Muscle layer of duodenum (tissue), 2 donors: ENCODE results near the gene CSNK1G1.

Experiments used
- H3K27ac ChIP-seq: one replicate; pipeline ENCODE4 v1.7.0; 2013; ENCODE audit warnings: mild to moderate bottlenecking, low read length
- H3K27me3 ChIP-seq: one replicate; pipeline ENCODE4 v1.7.0; 2013; ENCODE audit warnings: low read depth, mild to moderate bottlenecking, control low read depth, low read length
- H3K36me3 ChIP-seq, 2 donors: one replicate each; pipeline ENCODE4 v1.7.0; 2013; ENCODE audit warnings: low read length in 2 of 2, control low read depth in 1 of 2, mild to moderate bottlenecking in 1 of 2; ENCODE audit not compliant: insufficient read depth in 2 of 2, control insufficient read depth in 1 of 2
- H3K4me1 ChIP-seq, 2 donors: one replicate each; pipeline ENCODE4 v1.7.0; 2013; ENCODE audit warnings: low read length in 2 of 2, mild to moderate bottlenecking in 2 of 2, control low read depth in 1 of 2, moderate library complexity in 1 of 2; ENCODE audit not compliant: insufficient read depth in 2 of 2, control insufficient read depth in 1 of 2
- H3K4me3 ChIP-seq, 2 donors: one replicate each; pipeline ENCODE4 v1.7.0; 2013; ENCODE audit warnings: low read length in 2 of 2, low read depth in 1 of 2, mild to moderate bottlenecking in 1 of 2
- H3K9me3 ChIP-seq, 2 donors: one replicate each; pipeline ENCODE4 v1.7.0; 2013; ENCODE audit warnings: low read length in 2 of 2, control low read depth in 1 of 2, mild to moderate bottlenecking in 1 of 2; ENCODE audit not compliant: control insufficient read depth in 1 of 2
- donor health status: healthy.

CSNK1G1 gene

DNA sequence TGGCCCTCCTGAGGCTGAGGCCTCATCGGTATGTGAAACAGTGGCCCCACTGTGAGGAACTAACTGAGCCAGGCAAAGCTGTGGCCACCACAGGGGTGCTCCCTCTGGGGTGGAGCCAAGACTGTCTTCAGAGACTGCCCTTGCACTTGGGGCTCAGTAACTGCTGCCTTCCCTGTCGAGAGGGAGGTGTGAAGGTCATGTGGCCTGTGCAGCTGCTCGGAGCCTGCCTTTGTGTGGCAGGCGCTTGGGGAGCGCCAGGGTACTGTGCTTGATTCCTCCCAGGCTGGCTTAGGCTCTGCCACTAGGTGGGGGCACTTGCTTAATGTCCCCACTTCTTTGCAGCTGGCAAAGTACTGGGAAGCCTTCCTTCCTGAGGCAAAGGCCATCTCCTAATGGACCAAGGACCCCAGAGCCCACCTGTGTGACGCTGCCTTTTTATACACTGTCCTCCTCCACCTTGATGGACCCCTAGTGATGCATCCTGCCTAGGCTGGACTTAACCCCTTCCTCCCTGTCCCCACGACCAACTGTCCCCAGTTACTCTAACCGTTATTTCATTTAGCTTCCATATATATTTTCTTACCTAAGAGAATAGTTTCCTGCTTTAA, 218.6 kb downstream of the CSNK1G1 start:
- Histone ChIP-seq H3K4me3 (no peak overlapping the region), H3K36me3 (peaks cover 42 to 72% of the 10 kb centered on the region in 2 donors), H3K27me3 (no peaks in the 10 kb centered on the region), H3K9me3 (no peaks in the 10 kb centered on the region), H3K4me1 (peaks cover 0 to 10% of the 10 kb centered on the region in 2 donors), H3K27ac (no peak overlapping the region)

GRCh38 chr15:64136347-64136746, 219.6 kb downstream of the CSNK1G1 start:
- Histone ChIP-seq H3K27ac (no peak overlapping the region), H3K27me3 (no peaks in the 10 kb centered on the region), H3K9me3 (no peaks in the 10 kb centered on the region), H3K36me3 (peaks cover 52 to 72% of the 10 kb centered on the region in 2 donors), H3K4me3 (no peak overlapping the region), H3K4me1 (peaks cover 0 to 10% of the 10 kb centered on the region in 2 donors)

GRCh38 chr15:64134345-64134829, 221.6 kb downstream of the CSNK1G1 start:
- peaks cover 0 to 10% of the 10 kb centered on the region in 2 donors for H3K4me1 ChIP-seq
- no peaks in the 10 kb centered on the region for H3K9me3 ChIP-seq
- H3K27me3 ChIP-seq: no peaks in the 10 kb centered on the region
- peaks cover 69 to 91% of the 10 kb centered on the region in 2 donors for H3K36me3 ChIP-seq
- H3K4me3 ChIP-seq: no peak overlapping the region
- no peak overlapping the region for H3K27ac ChIP-seq

DNA sequence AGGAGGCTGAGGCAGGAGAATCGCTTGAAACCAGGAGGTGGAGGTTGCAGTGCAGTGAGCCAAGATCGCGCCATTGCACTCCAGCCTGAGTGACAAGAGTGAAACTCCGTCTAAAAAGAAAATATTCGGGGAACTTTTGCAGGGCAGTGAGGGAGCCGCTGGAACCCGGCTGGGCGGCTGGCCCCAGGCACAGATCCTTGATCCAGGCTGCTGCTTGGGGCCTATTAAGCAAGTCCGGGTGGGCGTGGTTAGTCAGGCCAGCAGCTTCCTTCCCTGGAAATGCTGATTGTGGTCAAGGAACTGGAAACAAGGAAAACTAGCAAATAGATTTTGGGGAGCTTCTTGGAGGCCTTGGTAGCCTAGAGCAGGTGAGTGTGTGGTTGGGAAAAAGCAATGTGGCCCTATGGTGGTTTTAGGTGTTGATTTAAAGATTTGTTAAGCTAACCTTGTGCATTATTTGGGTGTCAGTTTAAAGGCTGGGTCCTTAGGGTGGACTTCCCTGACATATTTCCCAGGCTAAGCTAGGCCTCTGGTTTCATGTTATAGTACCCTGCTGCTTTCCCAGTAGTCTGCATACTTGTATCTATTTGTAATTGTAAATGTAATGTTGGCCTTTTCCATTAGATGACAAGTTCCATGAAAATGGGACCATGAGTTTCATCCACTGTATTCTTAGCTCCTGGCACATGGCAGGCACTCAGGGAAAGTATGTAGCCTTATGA, 222.2 kb downstream of the CSNK1G1 start:
- no peaks in the 10 kb centered on the region for H3K27me3 ChIP-seq
- peaks cover 72 to 93% of the 10 kb centered on the region in 2 donors for H3K36me3 ChIP-seq
- no peaks in the 10 kb centered on the region for H3K9me3 ChIP-seq
- no peak overlapping the region for H3K27ac ChIP-seq
- H3K4me1 ChIP-seq: peaks cover 0 to 10% of the 10 kb centered on the region in 2 donors
- no peak overlapping the region for H3K4me3 ChIP-seq

DNA sequence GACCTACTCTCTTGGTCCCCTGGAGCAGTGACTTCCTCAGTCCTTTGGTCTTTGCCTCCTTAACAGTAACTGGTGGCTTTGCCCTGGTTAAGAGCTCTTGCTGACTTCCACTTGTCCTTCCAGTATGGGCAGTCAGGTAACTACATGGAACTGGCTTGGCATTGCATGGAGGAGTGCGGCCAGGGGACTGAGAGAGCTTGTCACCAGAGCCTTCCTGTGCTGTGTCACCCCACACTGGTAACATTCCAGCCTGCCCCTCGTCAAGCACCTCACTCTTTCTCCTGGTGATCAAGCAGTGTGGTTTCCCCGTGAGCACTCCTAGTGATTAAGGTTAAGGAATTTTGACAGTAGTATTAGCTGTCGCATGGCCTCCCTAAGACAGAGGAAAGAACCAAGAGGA, 223.8 kb downstream of the CSNK1G1 start:
- H3K27ac ChIP-seq: no peak overlapping the region
- peaks cover 74 to 94% of the 10 kb centered on the region in 2 donors for H3K36me3 ChIP-seq
- H3K27me3 ChIP-seq: no peaks in the 10 kb centered on the region
- no peaks in the 10 kb centered on the region for H3K9me3 ChIP-seq
- H3K4me3 ChIP-seq: no peak overlapping the region
- H3K4me1 ChIP-seq: peaks cover 0 to 10% of the 10 kb centered on the region in 2 donors

- peaks cover 0 to 10% of the 10 kb centered on the region in 2 donors for H3K4me1 ChIP-seq
- H3K36me3 ChIP-seq: peaks cover 72 to 94% of the 10 kb centered on the region in 2 donors
- H3K4me3 ChIP-seq: no peak overlapping the region
- H3K27me3 ChIP-seq: no peaks in the 10 kb centered on the region
- H3K27ac ChIP-seq: no peak overlapping the region
- no peaks in the 10 kb centered on the region for H3K9me3 ChIP-seq
Observed at GRCh38 chr15:64131547-64131946, 224.4 kb downstream of the CSNK1G1 start.

- H3K9me3 ChIP-seq: no peaks in the 10 kb centered on the region
- peaks cover 0 to 10% of the 10 kb centered on the region in 2 donors for H3K4me1 ChIP-seq
- H3K36me3 ChIP-seq: peaks cover 72 to 91% of the 10 kb centered on the region in 2 donors
- H3K4me3 ChIP-seq: no peak overlapping the region
- no peaks in the 10 kb centered on the region for H3K27me3 ChIP-seq
- no peak overlapping the region for H3K27ac ChIP-seq
Observed at GRCh38 chr15:64130159-64130558, 225.8 kb downstream of the CSNK1G1 start.

GRCh38 chr15:64127521-64128270, 228.3 kb downstream of the CSNK1G1 start:
- H3K36me3 ChIP-seq: peaks cover 80 to 87% of the 10 kb centered on the region in 2 donors
- H3K9me3 ChIP-seq: no peaks in the 10 kb centered on the region
- H3K4me1 ChIP-seq: no peaks in the 10 kb centered on the region
- H3K4me3 ChIP-seq: no peak overlapping the region
- H3K27ac ChIP-seq: no peak overlapping the region
- H3K27me3 ChIP-seq: no peaks in the 10 kb centered on the region

GRCh38 chr15:64125978-64126377, 230.0 kb downstream of the CSNK1G1 start:
- H3K4me1 ChIP-seq: no peaks in the 10 kb centered on the region
- no peaks in the 10 kb centered on the region for H3K27me3 ChIP-seq
- no peaks in the 10 kb centered on the region for H3K9me3 ChIP-seq
- H3K27ac ChIP-seq: no peak overlapping the region
- peaks cover 79 to 84% of the 10 kb centered on the region in 2 donors for H3K36me3 ChIP-seq
- H3K4me3 ChIP-seq: no peak overlapping the region

DNA sequence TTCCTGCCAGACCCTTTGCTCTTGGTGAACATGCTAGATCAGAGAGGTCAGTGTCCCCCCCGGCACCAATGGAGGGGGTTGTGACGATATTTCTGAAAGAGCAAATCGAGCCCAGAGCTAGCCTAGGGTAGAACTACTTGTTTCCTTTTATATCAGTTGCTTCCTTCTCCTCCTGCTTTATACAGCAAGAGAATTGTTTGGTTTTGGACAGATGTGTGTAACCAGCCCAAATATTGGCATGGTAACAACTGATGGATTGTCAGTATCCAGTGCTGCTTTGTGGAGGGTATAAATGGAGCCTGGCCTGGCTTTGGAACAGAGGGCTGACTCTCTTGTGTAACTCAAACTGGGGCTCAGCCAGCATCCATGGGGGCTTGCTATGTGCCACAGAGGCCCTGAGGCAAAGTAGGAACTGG, 233.0 kb downstream of the CSNK1G1 start:
- H3K27me3 ChIP-seq: no peaks in the 10 kb centered on the region
- no peak overlapping the region for H3K4me3 ChIP-seq
- H3K36me3 ChIP-seq: peaks cover 75 to 86% of the 10 kb centered on the region in 2 donors
- H3K4me1 ChIP-seq: no peaks in the 10 kb centered on the region
- no peak overlapping the region for H3K27ac ChIP-seq
- H3K9me3 ChIP-seq: no peaks in the 10 kb centered on the region

DNA sequence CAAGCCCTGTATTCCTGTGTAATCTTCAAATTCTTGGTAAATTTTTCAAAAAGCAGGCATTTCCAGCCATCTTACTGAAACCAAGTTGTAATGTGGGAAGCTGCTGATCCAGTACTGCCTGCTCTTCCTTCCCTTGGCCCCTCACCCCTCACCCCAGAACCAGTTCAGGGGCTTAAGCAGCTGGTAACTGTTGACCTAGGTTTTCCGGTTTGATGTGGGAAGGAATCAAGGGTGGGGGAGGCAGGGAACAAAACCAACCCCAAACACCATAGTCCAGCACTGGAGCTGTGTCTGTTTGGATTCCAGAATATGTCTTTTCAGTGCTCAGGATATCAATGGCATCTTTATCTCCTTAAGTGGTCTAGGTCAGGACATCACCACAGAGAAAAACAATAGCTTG, 233.5 kb downstream of the CSNK1G1 start:
- Histone ChIP-seq H3K4me1 (no peaks in the 10 kb centered on the region), H3K27me3 (no peaks in the 10 kb centered on the region), H3K9me3 (no peaks in the 10 kb centered on the region), H3K4me3 (no peak overlapping the region), H3K36me3 (peaks cover 74 to 86% of the 10 kb centered on the region in 2 donors), H3K27ac (no peak overlapping the region)
